Panc1 (cell line): ENCODE data around the gene PDXDC1. TPM values are rescaled to one million over a fixed set of nuclear protein-coding genes. Genes with fewer than 3 reads are reported as not detected.

Experiments
- ATAC-seq: fragments of 200-7000 bp; cut with Tn5 transposase; 2 replicates; pipeline ENCODE4 v1.9.1; 2020; ENCODE audit warnings: mild to moderate bottlenecking, moderate library complexity
- BruUV-seq: library from RNA; stranded (reverse); fragments of 400-500 nt; replicated peaks from 2 replicates; lab custom pipeline; 2021; lab: Mats Ljungman, UMichigan
- CTCF ChIA-PET: fragments of 300-600 bp; sonication (Branson Sonifier 250); formaldehyde crosslinking; loops from one replicate; lab custom pipeline; 2022; ENCODE audit warnings: antibody characterized with exemption; lab: Charles Lee
- POLR2A ChIA-PET: fragments of 300-600 bp; sonication (Branson Sonifier 250); formaldehyde crosslinking; loops from one replicate; lab custom pipeline; 2022; ENCODE audit warnings: antibody characterized with exemption; lab: Charles Lee
- DNase-seq: peaks from one replicate; pipeline ENCODE4 v3.0.0-alpha.2; 2010; ENCODE audit warnings: low read depth, low spot score
- H3K27ac ChIP-seq: 2 replicates; pipeline ENCODE4 v1.5.1; 2011; ENCODE audit warnings: mild to moderate bottlenecking, low read length, inconsistent platforms
- H3K27me3 ChIP-seq: fragments of 200-500 bp; sonication (Bioruptor generic); 2 replicates; pipeline ENCODE4 v1.6.0; 2014; ENCODE audit warnings: low read length, inconsistent platforms; ENCODE audit not compliant: control insufficient read depth, insufficient read depth
- H3K36me3 ChIP-seq: fragments of 200-500 bp; sonication (Bioruptor generic); 2 replicates; pipeline ENCODE4 v1.5.1; 2014; ENCODE audit warnings: inconsistent platforms, mild to moderate bottlenecking, low read length, moderate library complexity; ENCODE audit not compliant: control insufficient read depth, insufficient read depth
- H3K4me1 ChIP-seq: 2 replicates; pipeline ENCODE4 v1.5.1; 2011; ENCODE audit warnings: inconsistent platforms, mild to moderate bottlenecking, low read length, moderate library complexity; ENCODE audit not compliant: control insufficient read depth, insufficient read depth
- H3K4me3 ChIP-seq, 2 experiments: 2 replicates each; pipeline ENCODE4 v1.5.1; 2011 to 2012; ENCODE audit warnings: low read depth in 2 of 2, low read length in 2 of 2, mild to moderate bottlenecking in 2 of 2, inconsistent platforms in 1 of 2, moderate library complexity in 1 of 2
- H3K9me3 ChIP-seq: fragments of 200-500 bp; sonication (Bioruptor generic); 2 replicates; pipeline ENCODE4 v1.5.1; 2014; ENCODE audit warnings: low read depth, mild to moderate bottlenecking, inconsistent platforms, low read length, moderate library complexity; ENCODE audit not compliant: control insufficient read depth, insufficient read depth
- POLR2AphosphoS5 ChIP-seq: IDR thresholded peaks from 2 replicates; pipeline ENCODE4 v1.6.1; 2012; ENCODE audit warnings: mild to moderate bottlenecking, low read depth, low read length, moderate library complexity
- SIN3A ChIP-seq: IDR thresholded peaks from 2 replicates; pipeline ENCODE4 v1.6.1; 2012; ENCODE audit warnings: low read depth, mild to moderate bottlenecking, low read length, moderate library complexity, borderline replicate concordance; ENCODE audit not compliant: insufficient read depth
- TCF7L2 ChIP-seq: IDR thresholded peaks from 2 replicates; pipeline ENCODE4 v1.6.1; 2011; ENCODE audit warnings: mild to moderate bottlenecking, low read depth, low read length, inconsistent platforms
- in situ Hi-C: cut with HindIII; loops from 2 replicates; pipeline ENCODE4 v1.10.0; 2016; ENCODE audit warnings: low sequenced_read_pairs, low pct_unique_long_range_greater_than_20kb
- intact Hi-C: fragments of 100-400 bp; cut with micrococcal nuclease; formaldehyde crosslinking; loops from one replicate; pipeline ENCODE4 v1.10.0; 2022; ENCODE audit not compliant: unreplicated experiment
- total RNA-seq: library from RNA; stranded (reverse); gene quantifications from one replicate; pipeline ENCODE4 v1.2.1, GENCODE V29; 2021; ENCODE audit not compliant: unreplicated experiment
- TF ChIP-seq, protein P1 (sequence below), 2 experiments: IDR thresholded peaks; 2 replicates each; pipeline ENCODE4 v1.6.1; 2011 to 2012; ENCODE audit warnings: low read depth in 2 of 2, control low read depth in 1 of 2, low read length in 1 of 2, mild to moderate bottlenecking in 1 of 2, moderate library complexity in 1 of 2; ENCODE audit not compliant: insufficient read depth in 1 of 2
- TF ChIP-seq, protein P2 (sequence below): fragments of 450-650 bp; IDR thresholded peaks from 2 replicates; pipeline ENCODE4 v1.5.1; 2017; ENCODE audit warnings: mild to moderate bottlenecking

PDXDC1 gene
- total RNA-seq, 1 experiment from 2014 or later = 103 TPM

GRCh38 chr16:15032547-15033308 is 57.9 kb downstream of the PDXDC1 start:
- DNase-seq (no peak), ATAC-seq (no peak)
- ChIA-PET POLR2A (interaction anchor here (0.6 kb wide), 1 partner anchor 9 kb away, joined by 10 read pairs; no protein-coding TSS in a partner anchor), CTCF (no interaction called here)
- H3K27me3 ChIP-seq = no peaks in the 10 kb centered on the region
- BruUV-seq = no TSS peak
- no peak overlapping the region for H3K4me3 ChIP-seq
- H3K9me3 ChIP-seq = no peaks in the 10 kb centered on the region
- in situ Hi-C loops = no loop called here
- peaks cover 17% of the 10 kb centered on the region for H3K36me3 ChIP-seq
- intact Hi-C loops = no loop called here
- TF ChIP-seq POLR2AphosphoS5 = no peak
- no peak overlapping the region for H3K27ac ChIP-seq
- H3K4me1 ChIP-seq = 0 out of 2 replicates have a peak, but pooled peaks cover 4% of the 10 kb centered on the region

- in situ Hi-C loops (no loop called here), intact Hi-C loops (no loop called here)
- H3K9me3 ChIP-seq = no peaks in the 10 kb centered on the region
- POLR2A ChIA-PET = no interaction called here
- BruUV-seq = no TSS peak
- 0 out of 2 replicates have a peak, but pooled peaks cover 4% of the 10 kb centered on the region for H3K4me1 ChIP-seq
- CTCF ChIA-PET = no interaction called here
- H3K4me3 ChIP-seq = no peak overlapping the region
- ATAC-seq = no peak
- no peak for DNase-seq
- peaks cover 17% of the 10 kb centered on the region for H3K36me3 ChIP-seq
- H3K27me3 ChIP-seq = no peaks in the 10 kb centered on the region
- H3K27ac ChIP-seq = no peak overlapping the region
- TF ChIP-seq, protein P1, sequence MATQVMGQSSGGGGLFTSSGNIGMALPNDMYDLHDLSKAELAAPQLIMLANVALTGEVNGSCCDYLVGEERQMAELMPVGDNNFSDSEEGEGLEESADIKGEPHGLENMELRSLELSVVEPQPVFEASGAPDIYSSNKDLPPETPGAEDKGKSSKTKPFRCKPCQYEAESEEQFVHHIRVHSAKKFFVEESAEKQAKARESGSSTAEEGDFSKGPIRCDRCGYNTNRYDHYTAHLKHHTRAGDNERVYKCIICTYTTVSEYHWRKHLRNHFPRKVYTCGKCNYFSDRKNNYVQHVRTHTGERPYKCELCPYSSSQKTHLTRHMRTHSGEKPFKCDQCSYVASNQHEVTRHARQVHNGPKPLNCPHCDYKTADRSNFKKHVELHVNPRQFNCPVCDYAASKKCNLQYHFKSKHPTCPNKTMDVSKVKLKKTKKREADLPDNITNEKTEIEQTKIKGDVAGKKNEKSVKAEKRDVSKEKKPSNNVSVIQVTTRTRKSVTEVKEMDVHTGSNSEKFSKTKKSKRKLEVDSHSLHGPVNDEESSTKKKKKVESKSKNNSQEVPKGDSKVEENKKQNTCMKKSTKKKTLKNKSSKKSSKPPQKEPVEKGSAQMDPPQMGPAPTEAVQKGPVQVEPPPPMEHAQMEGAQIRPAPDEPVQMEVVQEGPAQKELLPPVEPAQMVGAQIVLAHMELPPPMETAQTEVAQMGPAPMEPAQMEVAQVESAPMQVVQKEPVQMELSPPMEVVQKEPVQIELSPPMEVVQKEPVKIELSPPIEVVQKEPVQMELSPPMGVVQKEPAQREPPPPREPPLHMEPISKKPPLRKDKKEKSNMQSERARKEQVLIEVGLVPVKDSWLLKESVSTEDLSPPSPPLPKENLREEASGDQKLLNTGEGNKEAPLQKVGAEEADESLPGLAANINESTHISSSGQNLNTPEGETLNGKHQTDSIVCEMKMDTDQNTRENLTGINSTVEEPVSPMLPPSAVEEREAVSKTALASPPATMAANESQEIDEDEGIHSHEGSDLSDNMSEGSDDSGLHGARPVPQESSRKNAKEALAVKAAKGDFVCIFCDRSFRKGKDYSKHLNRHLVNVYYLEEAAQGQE (IDR thresholded peaks at IDR 0.05; ENCODE audit: insufficient read depth in 1 of 2, low read depth in 2 of 2, low read length in 1 of 2) = no peak
- TF ChIP-seq SIN3A (no peak), TCF7L2 (no peak), POLR2AphosphoS5 (no peak)
- TF ChIP-seq, protein P2, sequence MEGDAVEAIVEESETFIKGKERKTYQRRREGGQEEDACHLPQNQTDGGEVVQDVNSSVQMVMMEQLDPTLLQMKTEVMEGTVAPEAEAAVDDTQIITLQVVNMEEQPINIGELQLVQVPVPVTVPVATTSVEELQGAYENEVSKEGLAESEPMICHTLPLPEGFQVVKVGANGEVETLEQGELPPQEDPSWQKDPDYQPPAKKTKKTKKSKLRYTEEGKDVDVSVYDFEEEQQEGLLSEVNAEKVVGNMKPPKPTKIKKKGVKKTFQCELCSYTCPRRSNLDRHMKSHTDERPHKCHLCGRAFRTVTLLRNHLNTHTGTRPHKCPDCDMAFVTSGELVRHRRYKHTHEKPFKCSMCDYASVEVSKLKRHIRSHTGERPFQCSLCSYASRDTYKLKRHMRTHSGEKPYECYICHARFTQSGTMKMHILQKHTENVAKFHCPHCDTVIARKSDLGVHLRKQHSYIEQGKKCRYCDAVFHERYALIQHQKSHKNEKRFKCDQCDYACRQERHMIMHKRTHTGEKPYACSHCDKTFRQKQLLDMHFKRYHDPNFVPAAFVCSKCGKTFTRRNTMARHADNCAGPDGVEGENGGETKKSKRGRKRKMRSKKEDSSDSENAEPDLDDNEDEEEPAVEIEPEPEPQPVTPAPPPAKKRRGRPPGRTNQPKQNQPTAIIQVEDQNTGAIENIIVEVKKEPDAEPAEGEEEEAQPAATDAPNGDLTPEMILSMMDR = no peak
These were observed 58.5 kb downstream of the PDXDC1 start for GRCh38 chr16:15033309-15033707.
